ENCODE data around the gene CD1B. TPM values are rescaled to one million over a fixed set of nuclear protein-coding genes. Genes with fewer than 3 reads are reported as not detected.
"Not testable (repeated sequence)": the region's sequence is repeated elsewhere in the genome, so short reads cannot be mapped to it uniquely, and the experiment has no call there.

Gene CD1B
- total RNA-seq, result not detected in 2 replicates

- H3K36me3 Mint-ChIP-seq (ENCODE audit: low read depth), result no peaks in the 10 kb centered on the region
- intact Hi-C loops (cut with micrococcal nuclease), result loop anchor here (5.0 kb wide), 1 partner anchor 666 kb away; no protein-coding TSS in a partner anchor
- H3K4me1 Mint-ChIP-seq (ENCODE audit: low read depth), result peaks cover 9% of the 10 kb centered on the region
- H3K27ac Mint-ChIP-seq, result no peak within 1 kb of the TSS
- no peaks in the 10 kb centered on the region for H3K9me3 Mint-ChIP-seq
- H3K27me3 Mint-ChIP-seq (ENCODE audit: insufficient read depth), result peaks cover 2% of the 10 kb centered on the region
- no peak for DNase-seq (ENCODE audit: low spot score)
- no peak within 1 kb of the TSS for H3K4me3 Mint-ChIP-seq
These were observed at the start of gene CD1B for GRCh38 chr1:158331481-158332150. TSS of gene CD1B (minus strand) at chr1:158331531. CDS start at chr1:158331423, 108 bp downstream.

- Mint-ChIP-seq H3K36me3 (ENCODE audit: low read depth) (no peaks in the 10 kb centered on the region), H3K9me3 (peaks cover 16% of the 10 kb centered on the region), H3K27ac (no peak overlapping the region), H3K4me3 (no peak overlapping the region), H3K4me1 (ENCODE audit: low read depth) (no peaks in the 10 kb centered on the region), H3K27me3 (ENCODE audit: insufficient read depth) (peaks cover 8% of the 10 kb centered on the region)
- no peak for DNase-seq (ENCODE audit: low spot score)
- intact Hi-C loops (cut with micrococcal nuclease), result loop anchor here (5.0 kb wide), 1 partner anchor 702 kb away; the partner anchor contains the start of gene AIM2
These were observed 43.5 kb upstream of the CD1B start for GRCh38 chr1:158374860-158375259.

GRCh38 chr1:158374101-158374500, 42.8 kb upstream of the CD1B start:
- not testable (repeated sequence) for H3K4me3 Mint-ChIP-seq; H3K27me3 Mint-ChIP-seq (ENCODE audit: insufficient read depth); H3K27ac Mint-ChIP-seq; DNase-seq (ENCODE audit: low spot score); H3K36me3 Mint-ChIP-seq (ENCODE audit: low read depth); H3K4me1 Mint-ChIP-seq (ENCODE audit: low read depth)
- H3K9me3 Mint-ChIP-seq, result peaks cover 16% of the 10 kb centered on the region
- intact Hi-C loops (cut with micrococcal nuclease), result loop anchor here (5.0 kb wide), 1 partner anchor 703 kb away; the partner anchor contains the start of gene AIM2

- DNase-seq (ENCODE audit: low spot score), result peak; percentile 2
- Mint-ChIP-seq H3K27ac (peak overlapping the region; percentile 58), H3K36me3 (ENCODE audit: low read depth) (no peaks in the 10 kb centered on the region), H3K4me3 (no peak overlapping the region), H3K4me1 (ENCODE audit: low read depth) (no peaks in the 10 kb centered on the region), H3K9me3 (peaks cover 16% of the 10 kb centered on the region), H3K27me3 (ENCODE audit: insufficient read depth) (no peaks in the 10 kb centered on the region)
- intact Hi-C loops (cut with micrococcal nuclease), result loop anchor here (5.0 kb wide), 1 partner anchor 706 kb away; the partner anchor contains the start of gene AIM2
These were observed 40.0 kb upstream of the CD1B start for GRCh38 chr1:158371188-158371953.

GRCh38 chr1:158366783-158367182, 35.5 kb upstream of the CD1B start:
- no peak overlapping the region for H3K27ac Mint-ChIP-seq
- no peak overlapping the region for H3K4me3 Mint-ChIP-seq
- H3K27me3 Mint-ChIP-seq (ENCODE audit: insufficient read depth), result no peaks in the 10 kb centered on the region
- intact Hi-C loops (cut with micrococcal nuclease), result no loop called here
- peaks cover 4% of the 10 kb centered on the region for H3K9me3 Mint-ChIP-seq
- no peak for DNase-seq (ENCODE audit: low spot score)
- no peaks in the 10 kb centered on the region for H3K4me1 Mint-ChIP-seq (ENCODE audit: low read depth)
- no peaks in the 10 kb centered on the region for H3K36me3 Mint-ChIP-seq (ENCODE audit: low read depth)

GRCh38 chr1:158362941-158363340, 31.6 kb upstream of the CD1B start:
- intact Hi-C loops (cut with micrococcal nuclease), result no loop called here
- Mint-ChIP-seq H3K9me3 (no peaks in the 10 kb centered on the region), H3K4me1 (ENCODE audit: low read depth) (no peaks in the 10 kb centered on the region), H3K27me3 (ENCODE audit: insufficient read depth) (no peaks in the 10 kb centered on the region), H3K27ac (no peak overlapping the region), H3K4me3 (no peak overlapping the region), H3K36me3 (ENCODE audit: low read depth) (no peaks in the 10 kb centered on the region)
- DNase-seq (ENCODE audit: low spot score), result no peak

GRCh38 chr1:158362482-158362881, 31.2 kb upstream of the CD1B start:
- intact Hi-C loops (cut with micrococcal nuclease), result no loop called here
- no peaks in the 10 kb centered on the region for H3K36me3 Mint-ChIP-seq (ENCODE audit: low read depth)
- H3K27me3 Mint-ChIP-seq (ENCODE audit: insufficient read depth), result no peaks in the 10 kb centered on the region
- H3K27ac Mint-ChIP-seq, result no peak overlapping the region
- no peaks in the 10 kb centered on the region for H3K9me3 Mint-ChIP-seq
- no peaks in the 10 kb centered on the region for H3K4me1 Mint-ChIP-seq (ENCODE audit: low read depth)
- no peak for DNase-seq (ENCODE audit: low spot score)
- no peak overlapping the region for H3K4me3 Mint-ChIP-seq

- Mint-ChIP-seq H3K36me3 (ENCODE audit: low read depth) (no peaks in the 10 kb centered on the region), H3K4me1 (ENCODE audit: low read depth) (no peaks in the 10 kb centered on the region), H3K4me3 (no peak overlapping the region), H3K27me3 (ENCODE audit: insufficient read depth) (peaks cover 2% of the 10 kb centered on the region), H3K27ac (no peak overlapping the region), H3K9me3 (no peaks in the 10 kb centered on the region)
- intact Hi-C loops (cut with micrococcal nuclease), result no loop called here
- no peak for DNase-seq (ENCODE audit: low spot score)
These were observed 26.1 kb upstream of the CD1B start for GRCh38 chr1:158357441-158357840.

- peaks cover 2% of the 10 kb centered on the region for H3K27me3 Mint-ChIP-seq (ENCODE audit: insufficient read depth)
- H3K36me3 Mint-ChIP-seq (ENCODE audit: low read depth), result no peaks in the 10 kb centered on the region
- DNase-seq (ENCODE audit: low spot score), result no peak
- H3K9me3 Mint-ChIP-seq, result no peaks in the 10 kb centered on the region
- intact Hi-C loops (cut with micrococcal nuclease), result no loop called here
- no peaks in the 10 kb centered on the region for H3K4me1 Mint-ChIP-seq (ENCODE audit: low read depth)
- no peak overlapping the region for H3K4me3 Mint-ChIP-seq
- no peak overlapping the region for H3K27ac Mint-ChIP-seq
These were observed 25.3 kb upstream of the CD1B start for GRCh38 chr1:158356616-158357015.

GRCh38 chr1:158355773-158356285, 24.5 kb upstream of the CD1B start:
- H3K4me3 Mint-ChIP-seq, result no peak overlapping the region
- intact Hi-C loops (cut with micrococcal nuclease), result no loop called here
- no peaks in the 10 kb centered on the region for H3K4me1 Mint-ChIP-seq (ENCODE audit: low read depth)
- DNase-seq (ENCODE audit: low spot score), result no peak
- H3K27me3 Mint-ChIP-seq (ENCODE audit: insufficient read depth), result peaks cover 2% of the 10 kb centered on the region
- no peaks in the 10 kb centered on the region for H3K9me3 Mint-ChIP-seq
- H3K27ac Mint-ChIP-seq, result no peak overlapping the region
- no peaks in the 10 kb centered on the region for H3K36me3 Mint-ChIP-seq (ENCODE audit: low read depth)

- Mint-ChIP-seq H3K27me3 (ENCODE audit: insufficient read depth) (peaks cover 2% of the 10 kb centered on the region), H3K4me3 (no peak overlapping the region), H3K4me1 (ENCODE audit: low read depth) (no peaks in the 10 kb centered on the region), H3K9me3 (no peaks in the 10 kb centered on the region), H3K36me3 (ENCODE audit: low read depth) (no peaks in the 10 kb centered on the region), H3K27ac (no peak overlapping the region)
- DNase-seq (ENCODE audit: low spot score), result no peak
- intact Hi-C loops (cut with micrococcal nuclease), result no loop called here
These were observed 22.9 kb upstream of the CD1B start for GRCh38 chr1:158354255-158354654.

GRCh38 chr1:158353303-158354075, 22.2 kb upstream of the CD1B start, which contains the start of gene CD1E:
TSS of gene CD1E (plus strand) at chr1:158353894. CDS start at chr1:158353989, 95 bp downstream.
- no peak within 1 kb of the TSS for H3K4me3 Mint-ChIP-seq
- H3K36me3 Mint-ChIP-seq (ENCODE audit: low read depth), result no peaks in the 10 kb centered on the region
- no peak for DNase-seq (ENCODE audit: low spot score)
- peaks cover 2% of the 10 kb centered on the region for H3K27me3 Mint-ChIP-seq (ENCODE audit: insufficient read depth)
- H3K27ac Mint-ChIP-seq, result no peak within 1 kb of the TSS
- intact Hi-C loops (cut with micrococcal nuclease), result no loop called here
- H3K9me3 Mint-ChIP-seq, result no peaks in the 10 kb centered on the region
- H3K4me1 Mint-ChIP-seq (ENCODE audit: low read depth), result no peaks in the 10 kb centered on the region

All from activated T-helper 1 cell treated with anti-CD3 and anti-CD28 coated beads, Interleukin-12 subunit alpha, Interleukin-12 subunit beta, Interleukin-2, Interleukin-4 antibody, amounts not matched to agents 30 ng/mL and 10 ng/mL and 1 ng/mL, durations not matched to agents 14 hours and 24 hours and 36 hours (primary cell).